Measurements from ENCODE around the gene CASP6. TPM values are rescaled to one million over a fixed set of nuclear protein-coding genes. Genes with fewer than 3 reads are reported as not detected.
"Not testable (repeated sequence)": the region's sequence is repeated elsewhere in the genome, so short reads cannot be mapped to it uniquely, and the experiment has no call there.

Gene CASP6
- total RNA-seq, 2 experiments from 2014 or later: 8.1 to 9.2 TPM

DNA sequence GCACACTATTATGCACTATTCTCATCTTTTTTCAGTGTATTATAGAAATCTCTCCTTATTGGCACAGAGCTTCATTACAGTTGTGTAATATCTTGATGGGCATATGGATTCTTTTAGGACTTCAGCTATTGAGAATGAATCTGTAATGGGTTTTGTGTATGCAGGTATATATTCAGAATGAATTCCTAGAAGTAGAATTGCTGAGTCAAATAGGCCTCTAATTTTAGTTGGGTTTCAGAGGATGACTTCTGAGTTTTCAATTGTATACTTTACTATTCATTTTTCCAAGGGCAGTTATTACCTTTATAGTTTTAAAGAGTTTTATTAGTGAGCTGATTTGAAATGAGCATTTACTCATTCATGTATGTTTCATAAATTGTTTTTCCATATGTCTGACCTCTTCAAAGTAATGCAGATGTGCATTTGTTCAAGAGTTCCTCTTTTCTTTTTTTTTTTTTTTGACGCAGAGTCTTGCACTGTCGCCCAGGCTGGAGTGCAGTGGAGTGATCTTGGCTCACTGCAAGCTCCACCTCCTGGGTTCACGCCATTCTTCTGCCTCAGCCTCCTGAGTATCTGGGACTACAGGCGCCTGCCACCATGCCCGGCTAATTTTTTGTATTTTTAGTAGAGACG is 19.5 kb downstream of the CASP6 start:
- H3K9me2 ChIP-seq (ENCODE audit: insufficient read depth, low read length): 0 out of 2 replicates have a peak, but pooled peaks cover 3% of the 10 kb centered on the region
- H3K9me3 ChIP-seq (ENCODE audit: low read length): no peaks in the 10 kb centered on the region
- POLR2A ChIA-PET: interaction anchor here (0.7 to 1.8 kb wide), 2 partner anchors 12 to 249 kb away, joined by 5 to 8 read pairs; no protein-coding TSS in a partner anchor
- DNase-seq (ENCODE audit: low spot score): no peak
- peaks cover 65% of the 10 kb centered on the region for H3K36me3 ChIP-seq (ENCODE audit: insufficient read depth, low read length)
- no peak overlapping the region for H3K4me2 ChIP-seq (ENCODE audit: low read length)
- BruUV-seq (replicated peaks): no TSS peak
- no peaks in the 10 kb centered on the region for H4K20me1 ChIP-seq (ENCODE audit: insufficient read depth, low read length)
- intact Hi-C loops (cut with micrococcal nuclease; ENCODE audit: unreplicated experiment): no loop called here
- H3K79me2 ChIP-seq (ENCODE audit: insufficient read depth, low read depth, low read length): no peaks in the 10 kb centered on the region
- H3K4me1 ChIP-seq (ENCODE audit: insufficient read depth, low read length, poor library complexity, severe bottlenecking): no peaks in the 10 kb centered on the region
- no peak overlapping the region for H3K4me3 ChIP-seq (ENCODE audit: low read depth, low read length, poor library complexity, severe bottlenecking)
- H3K27ac ChIP-seq (ENCODE audit: low read depth, low read length, poor library complexity, severe bottlenecking): no peak overlapping the region
- H2AFZ ChIP-seq (ENCODE audit: low read length): no peak overlapping the region
- TF ChIP-seq EZH2phosphoT487 (IDR thresholded peaks at IDR 0.05; ENCODE audit: borderline replicate concordance, low read depth, low read length): no peak
- TF ChIP-seq, protein P1, sequence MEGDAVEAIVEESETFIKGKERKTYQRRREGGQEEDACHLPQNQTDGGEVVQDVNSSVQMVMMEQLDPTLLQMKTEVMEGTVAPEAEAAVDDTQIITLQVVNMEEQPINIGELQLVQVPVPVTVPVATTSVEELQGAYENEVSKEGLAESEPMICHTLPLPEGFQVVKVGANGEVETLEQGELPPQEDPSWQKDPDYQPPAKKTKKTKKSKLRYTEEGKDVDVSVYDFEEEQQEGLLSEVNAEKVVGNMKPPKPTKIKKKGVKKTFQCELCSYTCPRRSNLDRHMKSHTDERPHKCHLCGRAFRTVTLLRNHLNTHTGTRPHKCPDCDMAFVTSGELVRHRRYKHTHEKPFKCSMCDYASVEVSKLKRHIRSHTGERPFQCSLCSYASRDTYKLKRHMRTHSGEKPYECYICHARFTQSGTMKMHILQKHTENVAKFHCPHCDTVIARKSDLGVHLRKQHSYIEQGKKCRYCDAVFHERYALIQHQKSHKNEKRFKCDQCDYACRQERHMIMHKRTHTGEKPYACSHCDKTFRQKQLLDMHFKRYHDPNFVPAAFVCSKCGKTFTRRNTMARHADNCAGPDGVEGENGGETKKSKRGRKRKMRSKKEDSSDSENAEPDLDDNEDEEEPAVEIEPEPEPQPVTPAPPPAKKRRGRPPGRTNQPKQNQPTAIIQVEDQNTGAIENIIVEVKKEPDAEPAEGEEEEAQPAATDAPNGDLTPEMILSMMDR (conservative IDR thresholded peaks at IDR 0.05; ENCODE audit: low read length): no peak
- CTCF ChIA-PET (ENCODE audit: unreplicated experiment): no interaction called here

DNA sequence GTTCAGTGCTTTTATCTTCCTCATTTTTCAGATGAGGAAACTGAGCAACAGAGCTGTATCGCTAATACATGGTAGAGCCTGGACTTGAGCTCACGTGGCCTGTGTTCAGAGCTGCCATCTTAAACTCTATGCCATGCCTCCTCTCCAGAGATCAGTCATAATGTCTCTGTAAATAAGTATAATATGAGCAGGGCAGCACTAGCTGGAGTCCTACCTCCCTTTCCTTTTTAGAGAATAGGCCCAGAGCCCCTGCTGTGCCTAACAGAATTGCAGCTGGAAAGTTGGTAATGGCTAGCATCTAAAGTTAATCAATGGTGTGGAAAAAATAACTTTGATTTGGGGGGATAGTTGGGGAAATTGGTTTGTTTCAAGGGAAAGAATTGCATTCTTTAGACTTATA is 20.4 kb downstream of the CASP6 start:
- Histone ChIP-seq H3K9me3 (ENCODE audit: low read length) (no peaks in the 10 kb centered on the region), H3K27ac (ENCODE audit: low read depth, low read length, poor library complexity, severe bottlenecking) (no peak overlapping the region), H3K79me2 (ENCODE audit: insufficient read depth, low read depth, low read length) (no peaks in the 10 kb centered on the region), H4K20me1 (ENCODE audit: insufficient read depth, low read length) (no peaks in the 10 kb centered on the region), H3K9me2 (ENCODE audit: insufficient read depth, low read length) (0 out of 2 replicates have a peak, but pooled peaks cover 3% of the 10 kb centered on the region), H3K4me3 (ENCODE audit: low read depth, low read length, poor library complexity, severe bottlenecking) (no peak overlapping the region), H3K36me3 (ENCODE audit: insufficient read depth, low read length) (peaks cover 60% of the 10 kb centered on the region), H3K4me1 (ENCODE audit: insufficient read depth, low read length, poor library complexity, severe bottlenecking) (no peaks in the 10 kb centered on the region), H3K4me2 (ENCODE audit: low read length) (no peak overlapping the region), H2AFZ (ENCODE audit: low read length) (no peak overlapping the region)
- POLR2A ChIA-PET: interaction anchor here (1.5 kb wide), 1 partner anchor 20 kb away, joined by 5 read pairs; no protein-coding TSS in a partner anchor
- intact Hi-C loops (cut with micrococcal nuclease; ENCODE audit: unreplicated experiment): no loop called here
- no TSS peak for BruUV-seq (replicated peaks)
- no peak for DNase-seq (ENCODE audit: low spot score)
- no peak for TF ChIP-seq EZH2phosphoT487 (IDR thresholded peaks at IDR 0.05; ENCODE audit: borderline replicate concordance, low read depth, low read length)
- TF ChIP-seq, protein P1 (conservative IDR thresholded peaks at IDR 0.05; ENCODE audit: low read length): no peak
- CTCF ChIA-PET (ENCODE audit: unreplicated experiment): no interaction called here

DNA sequence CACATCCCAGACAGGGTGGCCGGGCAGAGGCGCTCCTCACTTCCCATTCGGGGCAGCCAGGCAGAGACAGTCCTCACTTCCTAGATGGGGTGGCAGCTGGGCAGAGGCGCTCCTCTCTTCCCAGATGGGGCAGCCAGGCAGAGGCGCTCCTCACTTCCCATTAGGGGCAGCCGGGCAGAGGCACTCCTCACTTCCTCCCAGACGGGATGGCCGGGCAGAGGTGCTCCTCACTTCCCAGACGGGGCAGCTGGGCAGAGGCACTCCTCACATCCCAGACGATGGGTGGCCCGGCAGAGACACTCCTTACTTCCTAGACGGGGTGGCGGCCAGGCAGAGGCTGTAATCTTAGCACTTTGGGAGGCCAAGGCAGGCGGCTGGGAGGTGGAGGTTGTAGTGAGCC is 24.3 kb downstream of the CASP6 start:
- H3K4me2 ChIP-seq (ENCODE audit: low read length); H2AFZ ChIP-seq (ENCODE audit: low read length); H3K79me2 ChIP-seq (ENCODE audit: insufficient read depth, low read depth, low read length); H3K27ac ChIP-seq (ENCODE audit: low read depth, low read length, poor library complexity, severe bottlenecking); H4K20me1 ChIP-seq (ENCODE audit: insufficient read depth, low read length); BruUV-seq (replicated peaks); intact Hi-C loops (cut with micrococcal nuclease; ENCODE audit: unreplicated experiment); H3K4me1 ChIP-seq (ENCODE audit: insufficient read depth, low read length, poor library complexity, severe bottlenecking); H3K9me2 ChIP-seq (ENCODE audit: insufficient read depth, low read length); H3K9me3 ChIP-seq (ENCODE audit: low read length); H3K4me3 ChIP-seq (ENCODE audit: low read depth, low read length, poor library complexity, severe bottlenecking); DNase-seq (ENCODE audit: low spot score); POLR2A ChIA-PET: not testable (repeated sequence)
- peaks cover 36% of the 10 kb centered on the region for H3K36me3 ChIP-seq (ENCODE audit: insufficient read depth, low read length)
- CTCF ChIA-PET (ENCODE audit: unreplicated experiment): interaction anchor here (0.6 kb wide), 1 partner anchor 240 kb away, joined by 5 read pairs; no protein-coding TSS in a partner anchor

DNA sequence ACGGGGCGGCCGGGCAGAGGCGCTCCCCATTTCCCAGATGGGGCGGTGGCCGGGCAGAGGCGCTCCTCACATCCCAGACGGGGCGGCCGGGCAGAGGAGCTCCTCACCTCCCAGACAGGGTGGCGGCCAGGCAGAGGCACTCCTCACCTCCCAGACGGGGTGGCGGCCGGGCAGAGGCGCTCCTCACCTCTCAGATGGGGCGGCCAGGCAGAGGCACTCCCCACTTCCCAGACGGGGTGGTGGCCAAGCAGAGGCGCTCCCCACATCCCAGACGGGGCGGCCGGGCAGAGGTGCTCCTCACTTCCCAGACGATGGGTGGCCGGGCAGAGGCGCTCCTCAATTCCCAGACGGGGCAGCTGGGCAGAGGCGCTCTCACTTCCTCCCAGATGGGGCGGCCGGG is 24.8 kb downstream of the CASP6 start:
- H3K27ac ChIP-seq (ENCODE audit: low read depth, low read length, poor library complexity, severe bottlenecking); DNase-seq (ENCODE audit: low spot score); H3K79me2 ChIP-seq (ENCODE audit: insufficient read depth, low read depth, low read length); POLR2A ChIA-PET; H3K4me1 ChIP-seq (ENCODE audit: insufficient read depth, low read length, poor library complexity, severe bottlenecking); H4K20me1 ChIP-seq (ENCODE audit: insufficient read depth, low read length); H2AFZ ChIP-seq (ENCODE audit: low read length); BruUV-seq (replicated peaks); intact Hi-C loops (cut with micrococcal nuclease; ENCODE audit: unreplicated experiment); H3K9me2 ChIP-seq (ENCODE audit: insufficient read depth, low read length); H3K4me3 ChIP-seq (ENCODE audit: low read depth, low read length, poor library complexity, severe bottlenecking); H3K4me2 ChIP-seq (ENCODE audit: low read length); H3K9me3 ChIP-seq (ENCODE audit: low read length): not testable (repeated sequence)
- peaks cover 39% of the 10 kb centered on the region for H3K36me3 ChIP-seq (ENCODE audit: insufficient read depth, low read length)
- CTCF ChIA-PET (ENCODE audit: unreplicated experiment): interaction anchor here (0.6 kb wide), 1 partner anchor 239 kb away, joined by 5 read pairs; no protein-coding TSS in a partner anchor
